ENCODE measurements around the gene CUX1. TPM values are rescaled to one million over a fixed set of nuclear protein-coding genes. Genes with fewer than 3 reads are reported as not detected.

The CUX1 gene
- total RNA-seq, 1 donor from 2014 or later = 66.4 TPM

DNA sequence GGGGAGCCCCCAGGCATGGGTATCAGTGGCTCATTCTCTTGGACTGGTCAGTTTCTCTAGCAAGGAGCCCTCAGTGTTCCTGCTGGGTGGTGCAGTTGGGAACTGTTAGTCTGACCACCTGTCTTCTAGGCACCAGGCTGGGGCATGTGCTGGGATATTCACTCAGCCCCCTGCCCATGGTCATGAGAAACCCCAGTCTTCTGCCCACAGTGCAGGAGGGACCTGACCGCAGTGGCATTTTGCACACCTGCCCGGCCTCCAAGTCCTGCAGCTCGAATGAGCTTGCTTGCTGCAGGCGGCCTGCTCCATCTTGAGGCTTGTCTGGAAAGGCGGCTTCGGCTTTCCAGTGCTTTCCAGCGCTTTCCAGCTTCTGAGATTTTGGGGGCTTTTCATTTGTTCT lies 36.3 kb downstream of the CUX1 start:
- Histone ChIP-seq H3F3A (ENCODE audit: low read depth) (no peaks in the 10 kb centered on the region), H3K27ac (no peak overlapping the region), H3K79me2 (ENCODE audit: low read depth) (peaks cover 100% of the 10 kb centered on the region), H3K4me2 (no peak overlapping the region), H3K36me3 (no peaks in the 10 kb centered on the region), H3K4me3 (no peak overlapping the region), H3K27me3 (no peaks in the 10 kb centered on the region), H3K9ac (no peak overlapping the region), H3K9me3 (ENCODE audit: low read depth) (no peaks in the 10 kb centered on the region), H4K20me1 (ENCODE audit: low read depth) (peaks cover 91% of the 10 kb centered on the region), H3K4me1 (peaks cover under 1% of the 10 kb centered on the region), H2AFZ (replicated peaks) (no peak overlapping the region)
- TF ChIP-seq EZH2 (IDR thresholded peaks at IDR 0.05) = no peak
- TF ChIP-seq EZH2phosphoT487 (IDR thresholded peaks at IDR 0.05) = no peak
- TF ChIP-seq, protein P1, sequence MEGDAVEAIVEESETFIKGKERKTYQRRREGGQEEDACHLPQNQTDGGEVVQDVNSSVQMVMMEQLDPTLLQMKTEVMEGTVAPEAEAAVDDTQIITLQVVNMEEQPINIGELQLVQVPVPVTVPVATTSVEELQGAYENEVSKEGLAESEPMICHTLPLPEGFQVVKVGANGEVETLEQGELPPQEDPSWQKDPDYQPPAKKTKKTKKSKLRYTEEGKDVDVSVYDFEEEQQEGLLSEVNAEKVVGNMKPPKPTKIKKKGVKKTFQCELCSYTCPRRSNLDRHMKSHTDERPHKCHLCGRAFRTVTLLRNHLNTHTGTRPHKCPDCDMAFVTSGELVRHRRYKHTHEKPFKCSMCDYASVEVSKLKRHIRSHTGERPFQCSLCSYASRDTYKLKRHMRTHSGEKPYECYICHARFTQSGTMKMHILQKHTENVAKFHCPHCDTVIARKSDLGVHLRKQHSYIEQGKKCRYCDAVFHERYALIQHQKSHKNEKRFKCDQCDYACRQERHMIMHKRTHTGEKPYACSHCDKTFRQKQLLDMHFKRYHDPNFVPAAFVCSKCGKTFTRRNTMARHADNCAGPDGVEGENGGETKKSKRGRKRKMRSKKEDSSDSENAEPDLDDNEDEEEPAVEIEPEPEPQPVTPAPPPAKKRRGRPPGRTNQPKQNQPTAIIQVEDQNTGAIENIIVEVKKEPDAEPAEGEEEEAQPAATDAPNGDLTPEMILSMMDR (IDR thresholded peaks at IDR 0.05) = no peak
- Mint-ChIP-seq H3K9me3 (peaks cover 10% of the 10 kb centered on the region), H3K36me3 (peaks cover 21% of the 10 kb centered on the region), H3K27ac (no peak overlapping the region), H3K27me3 (ENCODE audit: insufficient read depth, low read depth) (peaks cover 6% of the 10 kb centered on the region), H3K4me3 (no peak overlapping the region), H3K4me1 (peaks cover 21% of the 10 kb centered on the region)
- DNase-seq (ENCODE audit: low spot score) = no peak

DNA sequence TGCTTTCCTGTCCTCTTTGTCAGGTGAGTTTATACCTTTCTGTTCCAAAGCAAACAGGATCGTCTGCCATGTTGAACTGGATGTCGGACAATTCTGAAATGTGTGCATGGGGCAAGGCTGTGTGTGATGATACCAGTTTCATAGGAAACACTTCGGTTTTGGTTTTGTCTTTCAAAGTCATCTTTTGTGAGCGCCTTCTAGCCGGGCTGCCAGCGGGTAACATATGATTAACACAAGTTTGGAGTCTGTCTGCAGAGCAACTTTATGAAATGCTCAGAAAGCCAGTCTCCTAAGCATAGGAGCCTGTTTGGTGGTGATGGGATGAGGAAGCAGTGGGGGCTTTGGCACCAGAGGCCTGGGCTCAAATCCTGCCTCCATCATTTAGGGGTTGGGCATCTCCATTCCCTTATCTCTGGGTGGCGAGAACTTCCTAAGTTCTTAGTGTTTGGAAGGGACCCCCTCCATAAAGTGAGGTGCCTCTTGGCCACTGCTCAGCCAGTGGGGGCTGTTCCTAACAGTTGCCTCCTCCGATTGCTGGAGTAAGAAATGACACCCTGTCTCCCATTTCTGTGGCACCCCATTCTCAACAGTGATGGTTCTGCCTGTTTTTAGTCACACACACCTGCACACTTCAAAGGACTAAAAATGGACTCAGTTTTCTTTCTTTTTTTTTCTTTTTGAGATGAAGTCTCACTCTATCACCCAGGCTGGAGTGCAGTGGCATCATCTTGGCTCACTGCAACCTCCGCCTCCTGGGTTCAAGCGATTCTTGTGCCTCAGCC lies 36.8 kb downstream of the CUX1 start:
- no peak for TF ChIP-seq EZH2phosphoT487 (IDR thresholded peaks at IDR 0.05)
- TF ChIP-seq EZH2 (IDR thresholded peaks at IDR 0.05) = no peak
- TF ChIP-seq, protein P1 (IDR thresholded peaks at IDR 0.05) = no peak
- Histone ChIP-seq H3K27ac (no peak overlapping the region), H3K27me3 (no peaks in the 10 kb centered on the region), H3K36me3 (no peaks in the 10 kb centered on the region), H3F3A (ENCODE audit: low read depth) (no peaks in the 10 kb centered on the region), H3K4me2 (no peak overlapping the region), H3K4me3 (no peak overlapping the region), H3K9ac (no peak overlapping the region), H3K4me1 (peaks cover 6% of the 10 kb centered on the region), H3K79me2 (ENCODE audit: low read depth) (peaks cover 100% of the 10 kb centered on the region), H2AFZ (replicated peaks) (no peak overlapping the region), H3K9me3 (ENCODE audit: low read depth) (no peaks in the 10 kb centered on the region), H4K20me1 (ENCODE audit: low read depth) (peaks cover 96% of the 10 kb centered on the region)
- no peak for DNase-seq (ENCODE audit: low spot score)
- Mint-ChIP-seq H3K9me3 (peaks cover 4% of the 10 kb centered on the region), H3K27ac (no peak overlapping the region), H3K4me1 (peaks cover 27% of the 10 kb centered on the region), H3K4me3 (no peak overlapping the region), H3K36me3 (peaks cover 16% of the 10 kb centered on the region), H3K27me3 (ENCODE audit: insufficient read depth, low read depth) (peaks cover 4% of the 10 kb centered on the region)

DNA sequence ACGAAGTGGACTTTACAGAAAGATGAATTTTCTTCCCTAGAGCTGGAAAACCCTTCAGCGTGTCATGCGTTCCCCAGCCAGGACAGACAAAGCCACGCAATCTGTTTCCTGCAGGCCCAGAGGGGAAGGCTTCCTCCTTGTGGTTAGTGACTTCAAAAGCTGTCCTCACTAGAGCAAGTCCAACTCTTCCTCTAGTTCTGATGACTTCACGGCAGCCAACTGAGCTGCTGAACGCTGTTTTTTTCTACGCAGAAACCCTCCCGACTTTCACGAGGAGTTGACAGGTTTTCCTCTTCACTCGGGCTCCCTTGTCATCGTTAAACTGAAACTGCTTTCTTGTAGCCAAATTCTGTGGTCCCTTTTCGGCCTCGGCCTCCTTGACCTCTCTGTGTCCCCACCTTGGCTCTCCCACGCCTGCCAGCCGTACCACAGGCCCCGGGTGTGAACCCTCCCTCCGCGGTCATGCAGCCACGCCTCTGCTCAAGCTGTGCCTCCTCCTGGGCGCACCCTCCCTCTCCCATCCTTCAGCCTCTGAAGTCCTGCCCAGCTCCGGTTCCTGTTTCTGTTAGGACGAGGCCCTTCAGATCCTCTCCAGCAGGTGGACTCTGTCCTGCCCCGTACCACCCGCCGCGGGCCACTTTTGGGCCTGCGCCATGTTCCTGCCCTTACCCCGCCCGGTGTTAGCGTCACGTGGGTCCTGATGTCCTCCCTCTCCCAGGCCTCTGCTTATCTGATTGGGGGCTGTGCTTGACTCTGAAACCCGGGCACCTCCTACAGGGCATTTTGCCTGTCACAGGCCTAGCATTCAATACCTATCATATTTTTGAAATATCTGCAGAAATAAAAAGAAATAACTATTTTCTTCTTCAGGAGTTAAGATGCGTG lies 39.3 kb downstream of the CUX1 start:
- H3K27me3 ChIP-seq = no peaks in the 10 kb centered on the region
- peaks cover 4% of the 10 kb centered on the region for H3K27me3 Mint-ChIP-seq (ENCODE audit: insufficient read depth, low read depth)
- no peak overlapping the region for H2AFZ ChIP-seq (replicated peaks)
- H3K4me3 ChIP-seq = no peak overlapping the region
- H3K9ac ChIP-seq = no peak overlapping the region
- no peak for TF ChIP-seq EZH2phosphoT487 (IDR thresholded peaks at IDR 0.05)
- no peak for TF ChIP-seq EZH2 (IDR thresholded peaks at IDR 0.05)
- TF ChIP-seq, protein P1 (IDR thresholded peaks at IDR 0.05) = no peak
- H3K27ac Mint-ChIP-seq = no peak overlapping the region
- H3K4me3 Mint-ChIP-seq = no peak overlapping the region
- no peak for DNase-seq (ENCODE audit: low spot score)
- H3K9me3 ChIP-seq (ENCODE audit: low read depth) = no peaks in the 10 kb centered on the region
- no peaks in the 10 kb centered on the region for H3K9me3 Mint-ChIP-seq
- peaks cover 100% of the 10 kb centered on the region for H3K79me2 ChIP-seq (ENCODE audit: low read depth)
- no peak overlapping the region for H3K4me2 ChIP-seq
- H3F3A ChIP-seq (ENCODE audit: low read depth) = no peaks in the 10 kb centered on the region
- peaks cover 3% of the 10 kb centered on the region for H3K36me3 Mint-ChIP-seq
- H4K20me1 ChIP-seq (ENCODE audit: low read depth) = peaks cover 99% of the 10 kb centered on the region
- H3K4me1 Mint-ChIP-seq = peaks cover 44% of the 10 kb centered on the region
- H3K36me3 ChIP-seq = no peaks in the 10 kb centered on the region
- H3K4me1 ChIP-seq = peaks cover 15% of the 10 kb centered on the region
- no peak overlapping the region for H3K27ac ChIP-seq

Data from neural progenitor cell (in vitro differentiated cells).